Natural killer cell (primary cell): ENCODE results near the gene SAE1. TPM values are rescaled to one million over a fixed set of nuclear protein-coding genes. Genes with fewer than 3 reads are reported as not detected.

Experiments
- ATAC-seq, 3 donors: fragments of 150-1000 bp in 2 of 3; fragments of 200-7000 bp in 1 of 3; cut with Tn5 transposase; 1 replicate in 1 of 3; 2 replicates in 2 of 3; pipeline ENCODE4 v1.10.0; 2021; ENCODE audit warnings: mild to moderate bottlenecking in 2 of 3, moderate library complexity in 2 of 3
- DNase-seq, 2 donors: peaks; one replicate each; pipeline versions ENCODE4 v3.0.0 to v3.0.0-alpha.2; 2013 to 2021; ENCODE audit warnings: mixed read lengths in 1 of 2
- H3K27ac ChIP-seq: one replicate; pipeline ENCODE4 v1.5.1; 2013; ENCODE audit warnings: mild to moderate bottlenecking, low read length
- H3K27me3 ChIP-seq: one replicate; pipeline ENCODE4 v1.6.1; 2013; ENCODE audit warnings: low read length; ENCODE audit not compliant: control insufficient read depth, insufficient read depth
- H3K36me3 ChIP-seq: one replicate; pipeline ENCODE4 v1.6.1; 2013; ENCODE audit warnings: low read length; ENCODE audit not compliant: control insufficient read depth, insufficient read depth
- H3K4me1 ChIP-seq: one replicate; pipeline ENCODE4 v1.6.1; 2013; ENCODE audit warnings: low read length; ENCODE audit not compliant: control insufficient read depth, insufficient read depth
- H3K4me3 ChIP-seq: one replicate; pipeline ENCODE4 v1.5.1; 2013; ENCODE audit warnings: low read length
- H3K9me3 ChIP-seq: one replicate; pipeline ENCODE4 v1.6.1; 2013; ENCODE audit warnings: low read length; ENCODE audit not compliant: control insufficient read depth, insufficient read depth
- H3K27ac Mint-ChIP-seq, 2 donors: one replicate each; pipeline ENCODE4 v1.8.0; 2022; ENCODE audit warnings: mild to moderate bottlenecking in 2 of 2, mixed read lengths in 2 of 2, moderate library complexity in 1 of 2
- H3K27me3 Mint-ChIP-seq, 2 donors: one replicate each; pipeline ENCODE4 v1.8.0; 2022; ENCODE audit warnings: low read depth in 2 of 2, mixed read lengths in 2 of 2
- H3K36me3 Mint-ChIP-seq: one replicate; pipeline ENCODE4 v1.8.0; 2022; ENCODE audit warnings: mixed read lengths
- H3K4me1 Mint-ChIP-seq, 2 donors: one replicate each; pipeline ENCODE4 v1.8.0; 2022; ENCODE audit warnings: mixed read lengths in 2 of 2
- H3K4me3 Mint-ChIP-seq: one replicate; pipeline ENCODE4 v1.8.0; 2022; ENCODE audit warnings: mild to moderate bottlenecking, moderate library complexity, mixed read lengths
- H3K9me3 Mint-ChIP-seq, 2 donors: one replicate each; pipeline ENCODE4 v1.8.0; 2022; ENCODE audit warnings: mixed read lengths in 2 of 2
- WGBS: methylation state at CpG from one replicate; pipeline ENCODE4 v1.1.7; 2013; ENCODE audit warnings: missing lambda C conversion rate; ENCODE audit not compliant: insufficient coverage; 5-methylcytosine and 5-hydroxymethylcytosine counted together
- intact Hi-C: fragments of 100-400 bp; cut with micrococcal nuclease; formaldehyde crosslinking; loops from one replicate; pipeline ENCODE4 v1.14.2; 2022
- total RNA-seq, 4 donors: library from RNA; stranded (reverse); fragments of 120-200 nt in 1 of 4; gene quantifications; one replicate each; pipeline versions ENCODE4 v1.2.3 to v1.2.4, GENCODE V29; 2013 to 2022
- TF ChIP-seq, protein P1 (sequence below): fragments of 200-600 bp; IDR thresholded peaks from one replicate; pipeline ENCODE4 v1.8.0; 2022; ENCODE audit warnings: antibody characterized with exemption

SAE1 gene
- total RNA-seq, 3 donors from 2014 or later (not counting 1 experiment from before 2014, with no cell fraction given), result 42.5 to 49.3 (median 46.0) TPM

DNA sequence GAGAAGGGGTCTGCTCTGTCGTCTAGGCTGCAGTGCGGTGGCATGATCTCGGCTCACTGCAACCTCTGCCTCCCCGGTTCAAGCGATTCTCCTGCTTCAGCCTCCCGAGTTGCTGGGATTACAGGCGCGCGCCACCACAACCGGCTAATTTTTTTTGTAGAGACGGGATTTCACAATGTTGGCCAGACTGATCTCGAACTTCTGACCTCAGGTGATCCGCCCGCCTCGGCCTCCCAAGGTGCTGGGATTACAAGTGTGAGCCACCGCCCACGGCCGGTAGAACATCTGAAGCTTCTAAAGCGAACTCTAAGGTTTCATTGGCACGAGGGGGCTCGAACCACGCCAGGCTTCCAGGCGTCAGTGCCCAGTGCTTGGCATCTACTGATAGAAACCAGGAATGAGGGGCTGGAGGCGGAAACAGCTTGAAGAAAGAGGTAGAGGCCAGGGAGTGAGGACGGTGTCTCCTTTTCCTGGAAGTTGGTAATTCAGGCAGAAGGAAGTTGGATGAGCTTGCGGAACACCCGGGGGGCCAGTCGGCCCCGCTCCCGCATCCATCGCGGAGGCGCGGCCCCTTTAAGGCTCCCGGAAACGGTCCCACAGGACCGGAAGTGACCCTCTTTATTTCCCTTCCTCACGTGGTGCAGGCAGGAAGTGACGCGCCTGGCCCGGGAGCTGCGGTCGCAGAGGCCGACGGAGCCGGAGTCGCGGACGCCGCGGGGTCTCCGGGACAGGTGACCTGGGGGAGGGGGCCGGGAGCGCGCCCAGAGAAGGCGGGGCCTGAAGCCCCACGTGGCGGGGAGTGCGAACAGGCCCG lies 125.5 kb downstream of the SAE1 start, which contains the start of gene CCDC9:
CCDC9 (plus strand) TSS at position 647 of the 814 bp plus-strand sequence. CDS start 1,876 bp downstream, outside the sequence.
- WGBS, result 22% methylated on average over 60 of the region's 60 CpGs
- peak; percentile 90 to 94 for DNase-seq
- no peaks in the 10 kb centered on the region for H3K27me3 ChIP-seq
- H3K36me3 ChIP-seq, result peaks cover 24% of the 10 kb centered on the region
- peaks cover 24% of the 10 kb centered on the region for H3K4me1 ChIP-seq
- Mint-ChIP-seq H3K4me1 (peaks cover 37 to 47% of the 10 kb centered on the region in 2 donors), H3K27me3 (no peaks in the 10 kb centered on the region), H3K36me3 (no peaks in the 10 kb centered on the region), H3K27ac (peak within 1 kb of the TSS; percentile 94 to 98), H3K4me3 (peak within 1 kb of the TSS; percentile 95), H3K9me3 (no peaks in the 10 kb centered on the region)
- intact Hi-C loops, result no loop called here
- peak in 1 of 3 donors; percentile 57 for ATAC-seq
- TF ChIP-seq, protein P1, sequence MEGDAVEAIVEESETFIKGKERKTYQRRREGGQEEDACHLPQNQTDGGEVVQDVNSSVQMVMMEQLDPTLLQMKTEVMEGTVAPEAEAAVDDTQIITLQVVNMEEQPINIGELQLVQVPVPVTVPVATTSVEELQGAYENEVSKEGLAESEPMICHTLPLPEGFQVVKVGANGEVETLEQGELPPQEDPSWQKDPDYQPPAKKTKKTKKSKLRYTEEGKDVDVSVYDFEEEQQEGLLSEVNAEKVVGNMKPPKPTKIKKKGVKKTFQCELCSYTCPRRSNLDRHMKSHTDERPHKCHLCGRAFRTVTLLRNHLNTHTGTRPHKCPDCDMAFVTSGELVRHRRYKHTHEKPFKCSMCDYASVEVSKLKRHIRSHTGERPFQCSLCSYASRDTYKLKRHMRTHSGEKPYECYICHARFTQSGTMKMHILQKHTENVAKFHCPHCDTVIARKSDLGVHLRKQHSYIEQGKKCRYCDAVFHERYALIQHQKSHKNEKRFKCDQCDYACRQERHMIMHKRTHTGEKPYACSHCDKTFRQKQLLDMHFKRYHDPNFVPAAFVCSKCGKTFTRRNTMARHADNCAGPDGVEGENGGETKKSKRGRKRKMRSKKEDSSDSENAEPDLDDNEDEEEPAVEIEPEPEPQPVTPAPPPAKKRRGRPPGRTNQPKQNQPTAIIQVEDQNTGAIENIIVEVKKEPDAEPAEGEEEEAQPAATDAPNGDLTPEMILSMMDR, result no peak
- H3K9me3 ChIP-seq, result no peaks in the 10 kb centered on the region
- peak within 1 kb of the TSS; percentile 98 for H3K27ac ChIP-seq
- H3K4me3 ChIP-seq, result peak within 1 kb of the TSS; percentile 63

DNA sequence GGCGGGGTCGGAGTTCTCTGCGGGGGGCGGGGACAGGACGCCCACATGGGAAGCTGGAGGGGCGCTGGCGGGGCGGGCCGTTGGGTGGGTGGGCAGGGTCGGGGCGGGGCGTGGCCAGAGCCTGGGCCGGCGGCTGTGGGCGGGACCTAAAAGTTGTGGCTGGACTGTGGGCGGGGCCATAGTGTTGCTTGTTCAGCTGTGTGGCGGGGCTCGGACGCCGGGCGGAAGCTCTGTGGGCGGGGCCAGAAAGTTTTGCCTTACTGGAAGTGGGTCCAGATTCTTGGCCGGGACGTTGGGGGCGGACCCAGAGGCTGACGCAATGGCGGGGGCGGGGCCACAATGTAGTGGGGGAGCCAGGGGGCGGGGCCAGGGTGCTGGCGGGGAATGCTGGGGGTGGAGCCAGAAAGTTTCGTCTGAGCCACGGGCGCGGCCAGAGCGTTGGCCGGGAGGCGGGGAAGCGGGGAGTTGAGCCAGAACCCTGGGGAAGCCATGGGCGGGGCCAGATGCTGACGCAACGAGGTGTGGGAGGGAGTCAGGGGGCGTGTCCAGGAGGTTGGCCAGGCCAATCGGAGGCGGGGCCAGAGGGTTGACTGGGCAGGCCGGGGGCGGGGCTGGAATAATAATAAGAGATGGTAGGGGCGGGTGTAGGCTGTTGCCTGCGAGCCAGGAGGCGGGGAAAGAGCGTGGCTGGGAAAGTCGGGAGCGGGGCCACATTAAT lies 126.2 kb downstream of the SAE1 start:
- Mint-ChIP-seq H3K9me3 (no peaks in the 10 kb centered on the region), H3K27ac (peak overlapping the region; percentile 94 to 98), H3K27me3 (no peaks in the 10 kb centered on the region), H3K36me3 (no peaks in the 10 kb centered on the region), H3K4me1 (peaks cover 37 to 49% of the 10 kb centered on the region in 2 donors), H3K4me3 (peak overlapping the region; percentile 95)
- TF ChIP-seq, protein P1, result no peak
- H3K27me3 ChIP-seq, result no peaks in the 10 kb centered on the region
- intact Hi-C loops, result loop anchor here (1.0 kb wide), 1 partner anchor 17 kb away; the partner anchor contains the start of gene INAFM1
- peak overlapping the region; percentile 63 for H3K4me3 ChIP-seq
- H3K9me3 ChIP-seq, result no peaks in the 10 kb centered on the region
- DNase-seq, result peak; percentile 98 to 99
- H3K4me1 ChIP-seq, result peaks cover 28% of the 10 kb centered on the region
- peak; percentile 81 to 91 (median 83) for ATAC-seq
- peaks cover 27% of the 10 kb centered on the region for H3K36me3 ChIP-seq
- H3K27ac ChIP-seq, result peak overlapping the region; percentile 98
- WGBS, result under 1% methylated on average over 52 of the region's 52 CpGs

DNA sequence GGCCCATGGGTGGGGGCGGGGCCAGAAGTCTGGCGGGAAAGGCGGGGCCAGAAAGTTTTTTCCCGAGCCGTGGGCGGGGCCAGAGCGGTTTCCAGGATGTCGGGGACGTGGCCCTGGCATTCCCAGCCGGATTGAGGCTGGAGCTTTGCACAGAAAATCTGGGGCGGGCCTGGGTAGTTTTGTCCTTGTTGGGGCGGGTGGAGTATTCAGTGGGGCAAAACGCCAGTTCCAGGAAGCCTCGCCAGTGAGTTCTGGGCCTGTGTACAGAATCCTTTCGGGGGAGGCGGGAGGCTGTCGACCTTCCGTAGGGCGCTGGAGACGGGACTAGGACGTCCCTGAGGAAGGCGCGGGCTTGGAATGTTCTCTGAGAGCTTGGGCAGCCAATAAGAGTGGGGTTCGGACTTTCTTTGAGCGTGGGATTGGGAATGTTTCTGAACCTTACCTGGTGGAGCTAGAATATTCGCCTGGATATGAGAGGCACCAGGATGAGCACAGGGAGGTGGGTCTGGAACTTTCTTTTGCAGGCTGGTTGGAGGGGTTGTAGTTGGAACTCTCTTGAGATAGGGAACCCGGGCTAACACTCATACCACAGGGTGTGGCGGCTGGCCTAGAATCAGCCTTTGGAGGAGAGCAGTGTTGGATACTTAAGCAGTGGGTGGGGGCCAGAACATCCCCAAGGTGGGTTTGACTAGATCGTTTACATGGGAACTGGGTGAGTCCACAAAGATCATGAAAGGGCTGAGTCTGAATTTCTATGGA lies 127.0 kb downstream of the SAE1 start:
- H3K36me3 ChIP-seq, result peaks cover 29% of the 10 kb centered on the region
- H3K4me3 ChIP-seq, result peak overlapping the region; percentile 63
- H3K27ac ChIP-seq, result peak overlapping the region; percentile 98
- no peaks in the 10 kb centered on the region for H3K9me3 ChIP-seq
- TF ChIP-seq, protein P1, result no peak
- WGBS, result 15% methylated on average over 29 of the region's 29 CpGs
- Mint-ChIP-seq H3K9me3 (no peaks in the 10 kb centered on the region), H3K27me3 (no peaks in the 10 kb centered on the region), H3K4me3 (peak overlapping the region; percentile 95), H3K4me1 (peaks cover 40 to 49% of the 10 kb centered on the region in 2 donors), H3K36me3 (no peaks in the 10 kb centered on the region), H3K27ac (peak overlapping the region; percentile 94 to 98)
- DNase-seq (no peak), ATAC-seq (no peak)
- H3K4me1 ChIP-seq, result peaks cover 35% of the 10 kb centered on the region
- no peaks in the 10 kb centered on the region for H3K27me3 ChIP-seq
- intact Hi-C loops, result loop anchor here (1.0 kb wide), 1 partner anchor 17 kb away; the partner anchor contains the start of gene INAFM1
